GM12874 (cell line): Measurements from ENCODE around the gene SMAD7.

Experiments
- CTCF ChIP-seq: IDR thresholded peaks from 2 replicates; pipeline ENCODE4 v1.5.1; 2011; ENCODE audit warnings: low read depth, mild to moderate bottlenecking, control low read depth, low read length, moderate library complexity; ENCODE audit not compliant: insufficient read depth

The SMAD7 gene

GRCh38 chr18:48891721-48892120 lies 59.0 kb downstream of the SMAD7 start:
- no peak for TF ChIP-seq CTCF

DNA sequence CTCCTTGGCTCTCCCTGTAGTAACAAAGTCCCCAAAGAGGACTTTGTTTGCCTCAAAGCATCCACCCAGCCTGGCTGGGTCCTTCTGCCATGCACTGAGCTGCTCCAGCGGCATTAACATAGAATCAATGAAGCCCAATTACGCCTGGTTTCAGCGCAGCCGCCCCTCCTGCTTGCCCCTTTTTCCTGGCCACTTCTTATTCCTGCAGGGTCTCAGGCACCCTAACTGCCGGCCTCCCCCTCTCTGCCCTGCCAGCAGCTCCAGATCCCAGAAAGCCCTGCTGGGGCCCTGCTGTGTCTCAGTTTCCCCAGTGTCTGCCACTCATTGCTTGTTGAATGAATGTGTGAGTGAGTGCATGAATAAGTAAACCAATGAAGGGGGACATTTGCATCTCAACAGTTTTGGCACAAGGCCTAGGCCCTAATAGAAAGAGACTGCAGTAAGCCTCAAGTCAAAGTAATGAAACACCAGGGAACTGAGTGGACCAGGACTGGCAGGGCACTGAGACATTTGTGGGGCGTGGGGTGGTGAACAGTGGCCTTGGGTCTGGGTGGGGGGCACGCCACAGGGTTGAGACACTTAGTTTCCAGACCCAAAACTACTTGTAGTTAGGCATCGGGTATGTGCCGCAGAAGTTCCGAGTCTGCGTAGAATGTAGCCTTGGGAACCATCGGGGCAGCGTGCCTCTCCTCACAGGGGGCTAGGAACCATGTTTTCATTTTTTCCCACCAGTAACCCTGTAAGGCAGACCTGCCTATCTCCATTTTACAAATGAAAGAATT lies 60.6 kb downstream of the SMAD7 start:
- no peak for TF ChIP-seq CTCF

- TF ChIP-seq CTCF, result no peak
Observed at GRCh38 chr18:48889115-48889941, 61.4 kb downstream of the SMAD7 start.

DNA sequence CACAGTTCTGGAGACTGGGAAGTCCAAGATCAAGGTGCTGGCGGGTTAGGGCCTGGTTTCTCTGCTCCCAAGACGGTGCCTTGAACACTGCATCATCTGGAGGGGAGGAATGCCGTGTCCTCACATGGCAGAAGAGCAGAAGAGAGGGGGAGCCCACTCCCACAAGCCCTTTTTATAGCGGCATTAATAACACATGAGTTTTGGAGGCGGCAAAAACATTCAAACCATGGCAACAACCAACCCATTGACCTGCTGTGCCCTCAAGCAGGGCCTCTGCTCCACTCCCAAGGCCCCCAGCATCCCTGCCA lies 62.0 kb downstream of the SMAD7 start:
- no peak for TF ChIP-seq CTCF

DNA sequence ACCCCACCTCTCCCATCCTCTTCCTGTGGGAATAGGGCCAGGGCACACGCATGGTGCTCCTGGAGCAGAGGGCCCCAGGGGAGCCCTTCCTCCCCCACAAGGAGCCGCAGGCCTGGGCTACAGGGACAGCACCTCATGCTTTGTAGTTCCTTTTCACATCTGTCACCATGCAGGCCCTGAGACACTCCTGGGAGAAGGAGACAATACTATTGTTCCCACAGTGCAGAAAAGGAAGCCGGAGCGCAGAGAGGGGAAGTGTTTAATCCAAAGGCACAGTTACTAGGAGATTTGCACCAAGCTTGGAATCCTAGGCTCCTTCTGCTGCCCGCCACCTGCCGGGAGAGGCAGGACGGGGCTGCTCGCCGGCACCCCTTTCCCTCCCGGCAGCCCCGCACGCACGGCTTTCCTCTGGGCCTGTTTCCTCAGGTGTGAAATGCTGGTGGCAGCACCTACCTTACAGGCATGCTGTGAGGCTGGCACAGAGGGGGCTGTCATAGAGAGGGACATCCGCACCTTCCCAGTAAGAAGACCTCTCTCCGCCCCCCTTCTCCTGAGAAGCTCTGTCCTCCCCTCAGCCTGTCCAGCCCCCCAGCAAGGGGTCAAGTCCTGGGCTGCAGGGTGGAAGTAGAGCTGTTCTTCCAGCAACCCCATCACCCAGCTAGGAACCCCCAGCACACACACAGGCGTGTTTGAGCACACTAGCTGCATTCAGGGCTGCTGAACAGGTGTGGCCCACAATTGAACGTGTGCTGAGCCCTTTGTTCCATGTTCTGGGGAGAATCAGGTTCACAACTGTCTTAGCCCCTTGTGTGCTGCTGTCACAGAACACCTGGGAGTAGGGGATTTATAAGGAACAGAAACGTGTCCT lies 62.6 kb downstream of the SMAD7 start:
- no peak for TF ChIP-seq CTCF

GRCh38 chr18:48887294-48887904 lies 63.4 kb downstream of the SMAD7 start:
- TF ChIP-seq CTCF, result no peak
